ENCODE results near the gene GAPDH.
"Not testable (repeated sequence)": the region's sequence is repeated elsewhere in the genome, so short reads cannot be mapped to it uniquely, and the experiment has no call there.

Gene GAPDH

DNA sequence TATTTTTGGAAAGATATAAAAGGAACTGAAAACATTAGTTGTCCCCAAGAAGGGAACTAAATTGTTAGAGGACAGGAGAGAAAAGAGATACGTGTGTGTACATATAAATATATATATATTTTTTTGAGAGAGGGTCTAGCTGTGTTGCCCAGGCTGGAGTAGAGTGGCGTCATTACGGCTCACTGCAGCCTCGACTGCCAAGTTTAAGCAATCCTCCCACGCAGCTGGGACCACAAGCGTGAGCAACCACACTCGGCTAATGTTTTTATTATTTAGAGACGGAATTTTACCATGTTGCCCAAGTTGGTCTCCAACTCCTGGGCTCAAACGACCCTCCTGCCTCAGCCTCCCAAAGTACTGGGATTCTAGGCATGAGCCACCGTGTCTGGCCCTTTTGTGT lies 50.0 kb downstream of the GAPDH start:
- Histone ChIP-seq H3K36me3 (ENCODE audit: insufficient read depth, low read length) (peaks cover 44% of the 10 kb centered on the region), H3K4me1 (ENCODE audit: control insufficient read depth, insufficient read depth, low read length, unreplicated experiment) (peaks cover 12% of the 10 kb centered on the region), H3K27me3 (ENCODE audit: insufficient read depth, low read length) (no peaks in the 10 kb centered on the region), H2AFZ (ENCODE audit: low read length, unreplicated experiment) (no peak overlapping the region), H3K4me3 (ENCODE audit: low read depth, low read length) (no peak overlapping the region), H3K79me2 (ENCODE audit: control insufficient read depth, insufficient read depth, low read length, unreplicated experiment) (no peaks in the 10 kb centered on the region), H3K27ac (ENCODE audit: low read depth, low read length) (no peak overlapping the region)

DNA sequence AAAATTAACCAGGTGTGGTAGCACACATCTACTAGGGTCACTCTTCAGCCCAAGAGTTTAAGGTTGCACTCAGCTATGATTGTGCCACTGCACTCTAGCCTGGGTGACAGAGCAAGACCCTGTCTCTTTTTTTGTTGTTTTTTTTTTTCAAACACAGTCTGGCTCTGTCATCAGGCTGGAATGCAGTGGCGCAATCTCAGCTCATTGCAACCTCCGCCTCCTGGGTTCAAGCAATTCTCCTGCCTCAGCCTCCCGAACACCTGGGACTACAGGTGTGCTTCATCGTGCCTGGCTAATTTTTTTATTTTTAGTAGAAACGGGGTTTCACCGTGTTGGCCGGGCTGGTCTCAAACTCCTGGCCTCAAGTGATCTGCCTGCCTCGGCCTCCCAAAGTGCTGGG lies 52.3 kb downstream of the GAPDH start:
- not testable (repeated sequence) for H3K79me2 ChIP-seq (ENCODE audit: control insufficient read depth, insufficient read depth, low read length, unreplicated experiment); H3K27me3 ChIP-seq (ENCODE audit: insufficient read depth, low read length); H2AFZ ChIP-seq (ENCODE audit: low read length, unreplicated experiment); H3K4me3 ChIP-seq (ENCODE audit: low read depth, low read length); H3K27ac ChIP-seq (ENCODE audit: low read depth, low read length)
- H3K36me3 ChIP-seq (ENCODE audit: insufficient read depth, low read length), result peaks cover 42% of the 10 kb centered on the region
- peaks cover 12% of the 10 kb centered on the region for H3K4me1 ChIP-seq (ENCODE audit: control insufficient read depth, insufficient read depth, low read length, unreplicated experiment)
